Lung (tissue), 12 donors: ENCODE data around the gene PCDH9. TPM values are rescaled to one million over a fixed set of nuclear protein-coding genes. Genes with fewer than 3 reads are reported as not detected.

ENCODE experiments used
- ATAC-seq: fragments of 200-7000 bp; cut with Tn5 transposase; one replicate; pipeline ENCODE4 v1.9.1; 2020; ENCODE audit warnings: moderate number of reproducible peaks; ENCODE audit not compliant: insufficient read depth, low FRiP score
- DNase-seq, 3 donors: peaks; one replicate each; pipeline ENCODE4 v3.0.0-alpha.2; 2013 to 2017
- H3K27ac ChIP-seq, 2 donors: one replicate each; pipeline ENCODE4 v1.5.1; 2013; ENCODE audit warnings: mild to moderate bottlenecking in 2 of 2, moderate library complexity in 2 of 2, control low read depth in 1 of 2, inconsistent platforms in 1 of 2, low read depth in 1 of 2, low read length in 1 of 2
- H3K27me3 ChIP-seq, 3 donors: one replicate each; pipeline ENCODE4 v1.5.1; 2013; ENCODE audit warnings: low read length in 2 of 3; ENCODE audit not compliant: control insufficient read depth in 3 of 3, insufficient read depth in 3 of 3
- H3K36me3 ChIP-seq, 4 donors: one replicate each; pipeline ENCODE4 v1.5.1; 2013; ENCODE audit warnings: low read length in 4 of 4, mild to moderate bottlenecking in 1 of 4, moderate library complexity in 1 of 4; ENCODE audit not compliant: control insufficient read depth in 4 of 4, insufficient read depth in 4 of 4
- H3K4me1 ChIP-seq, 5 donors: one replicate each; pipeline ENCODE4 v1.5.1; 2013; ENCODE audit warnings: low read length in 5 of 5, mild to moderate bottlenecking in 2 of 5, moderate library complexity in 1 of 5; ENCODE audit not compliant: control insufficient read depth in 5 of 5, insufficient read depth in 5 of 5
- H3K4me3 ChIP-seq: one replicate; pipeline ENCODE4 v1.5.1; 2013; ENCODE audit warnings: mild to moderate bottlenecking, control low read depth, moderate library complexity
- H3K9ac ChIP-seq, 2 donors: one replicate each; pipeline ENCODE4 v1.5.1; 2013; ENCODE audit warnings: low read length in 2 of 2, control low read depth in 1 of 2; ENCODE audit not compliant: insufficient read depth in 1 of 2
- H3K9me3 ChIP-seq, 4 donors: one replicate each; pipeline ENCODE4 v1.5.1; 2013; ENCODE audit warnings: low read length in 3 of 4, mild to moderate bottlenecking in 1 of 4, moderate library complexity in 1 of 4; ENCODE audit not compliant: control insufficient read depth in 4 of 4, insufficient read depth in 3 of 4
- CTCF ChIP-seq: IDR thresholded peaks from 2 replicates; pipeline ENCODE4 v1.5.1; 2012; ENCODE audit warnings: mild to moderate bottlenecking; ENCODE audit errors: control extremely low read depth, extremely low read depth
- WGBS, 2 donors: extraction: QIAGEN DNeasy Blood & Tissue Kit; methylation state at CpG; one replicate each; pipeline ENCODE4 v1.1.7; 2013; 5-methylcytosine and 5-hydroxymethylcytosine counted together
- polyA plus RNA-seq, 2 donors: library from polyadenylated mRNA; stranded (reverse); fragments of 200-250 nt; gene quantifications; one replicate each; pipeline ENCODE4 v1.2.1, GENCODE V29; 2013
- total RNA-seq, 2 donors: library from RNA; depleted of rRNA in 1 of 2; stranded (reverse); fragments of >200 nt in 1 of 2; gene quantifications; one replicate each; pipeline ENCODE4 v1.2.1, GENCODE V29; 2014 to 2021
- donor health status: control.
- donor health status: control.
- donor health status: Bipolar disorder and iron deficiency.
- donor health status: healthy.
- donor health status: DM: yes; HTN: yes; CAD: no.

Gene PCDH9
- total and polyA plus RNA-seq, 4 donors: 0.68 to 22.2 (median 4.1) TPM

GRCh38 chr13:67101730-67102467 is 128.2 kb downstream of the PCDH9 start:
- Histone ChIP-seq H3K27me3 (no peaks in the 10 kb centered on the region), H3K27ac (no peak overlapping the region), H3K9ac (no peak overlapping the region), H3K9me3 (peaks cover 0 to 4% (median 0%) of the 10 kb centered on the region in 4 donors), H3K4me3 (no peak overlapping the region), H3K36me3 (no peaks in the 10 kb centered on the region), H3K4me1 (no peaks in the 10 kb centered on the region)
- ATAC-seq (no peak), DNase-seq (no peak)
- WGBS, 2 donors: 76 to 82% methylated on average over 4 of the region's 4 CpGs
- TF ChIP-seq CTCF: no peak

GRCh38 chr13:67100730-67101129 is 129.4 kb downstream of the PCDH9 start:
- WGBS, 2 donors: 85 to 88% methylated on average over 3 of the region's 3 CpGs
- Histone ChIP-seq H3K27ac (no peak overlapping the region), H3K36me3 (no peaks in the 10 kb centered on the region), H3K9ac (no peak overlapping the region), H3K9me3 (no peaks in the 10 kb centered on the region), H3K4me1 (no peaks in the 10 kb centered on the region), H3K4me3 (no peak overlapping the region), H3K27me3 (no peaks in the 10 kb centered on the region)
- no peak for TF ChIP-seq CTCF
- ATAC-seq: no peak
- DNase-seq: no peak

- no peaks in the 10 kb centered on the region for H3K4me1 ChIP-seq
- ATAC-seq (no peak), DNase-seq (no peak)
- H3K27me3 ChIP-seq: no peaks in the 10 kb centered on the region
- H3K9me3 ChIP-seq: no peaks in the 10 kb centered on the region
- TF ChIP-seq CTCF: no peak
- H3K9ac ChIP-seq: no peak overlapping the region
- no peak overlapping the region for H3K27ac ChIP-seq
- H3K4me3 ChIP-seq: no peak overlapping the region
- 95 to 98% methylated on average over 7 of the region's 7 CpGs for WGBS, 2 donors
- no peaks in the 10 kb centered on the region for H3K36me3 ChIP-seq
Observed at GRCh38 chr13:67099494-67099893, 130.6 kb downstream of the PCDH9 start.
